SW 1271 (cell line): ENCODE data around the gene TMEM218.
"Not testable (repeated sequence)": the region's sequence is repeated elsewhere in the genome, so short reads cannot be mapped to it uniquely, and the experiment has no call there.

Experiments used
- DNase-seq, 2 experiments: peaks; one replicate each; lab custom pipeline; 2025; lab: John Stamatoyannopoulos, UW

The TMEM218 gene

GRCh38 chr11:125075900-125076317, 35.5 kb downstream of the TMEM218 start:
- no peak for DNase-seq

GRCh38 chr11:125075242-125075625, 36.2 kb downstream of the TMEM218 start:
- no peak for DNase-seq

- DNase-seq, result no peak
Observed at GRCh38 chr11:125074511-125075241, 36.8 kb downstream of the TMEM218 start.

- DNase-seq, result no peak
Observed at GRCh38 chr11:125073616-125074483, 37.6 kb downstream of the TMEM218 start.

GRCh38 chr11:125072961-125073590, 38.4 kb downstream of the TMEM218 start:
- DNase-seq, result no peak

- no peak for DNase-seq
Observed at GRCh38 chr11:125072218-125072960, 39.0 kb downstream of the TMEM218 start.

GRCh38 chr11:125071846-125072217, 39.6 kb downstream of the TMEM218 start:
- DNase-seq, result no peak

- no peak for DNase-seq
Observed at GRCh38 chr11:125071435-125071834, 40.0 kb downstream of the TMEM218 start.

GRCh38 chr11:125070699-125071254, 40.6 kb downstream of the TMEM218 start:
- peak in 1 of 2 experiments; percentile 35 for DNase-seq

- DNase-seq, result peak in 1 of 2 experiments; percentile 24
Observed at GRCh38 chr11:125069796-125070195, 41.6 kb downstream of the TMEM218 start.

GRCh38 chr11:125069008-125069407, 42.4 kb downstream of the TMEM218 start:
- DNase-seq, result no peak

- DNase-seq, result no peak
Observed at GRCh38 chr11:125068368-125068767, 43.1 kb downstream of the TMEM218 start.

GRCh38 chr11:125064070-125064469, 47.4 kb downstream of the TMEM218 start:
- no peak for DNase-seq

- DNase-seq, result no peak
Observed at GRCh38 chr11:125063429-125064043, 47.9 kb downstream of the TMEM218 start.

GRCh38 chr11:125062931-125063428, 48.4 kb downstream of the TMEM218 start, which contains the start of gene SLC37A2:
TSS of gene SLC37A2 (plus strand) at chr11:125063305. CDS start at chr11:125063368, 63 bp downstream.
- peak in 1 of 2 experiments; percentile 38 for DNase-seq

- no peak for DNase-seq
Observed at GRCh38 chr11:125062218-125062930, 49.1 kb downstream of the TMEM218 start.

GRCh38 chr11:125061281-125061680, 50.1 kb downstream of the TMEM218 start:
- no peak for DNase-seq

- no peak for DNase-seq
Observed at GRCh38 chr11:125057693-125058016, 53.8 kb downstream of the TMEM218 start.

- DNase-seq, result no peak
Observed at GRCh38 chr11:125056931-125057692, 54.3 kb downstream of the TMEM218 start.

- DNase-seq, result not testable (repeated sequence)
Observed at GRCh38 chr11:125056111-125056510, 55.3 kb downstream of the TMEM218 start.
